ENCODE measurements around the gene TRAPPC13. TPM values are rescaled to one million over a fixed set of nuclear protein-coding genes. Genes with fewer than 3 reads are reported as not detected.

The TRAPPC13 gene, protein sequence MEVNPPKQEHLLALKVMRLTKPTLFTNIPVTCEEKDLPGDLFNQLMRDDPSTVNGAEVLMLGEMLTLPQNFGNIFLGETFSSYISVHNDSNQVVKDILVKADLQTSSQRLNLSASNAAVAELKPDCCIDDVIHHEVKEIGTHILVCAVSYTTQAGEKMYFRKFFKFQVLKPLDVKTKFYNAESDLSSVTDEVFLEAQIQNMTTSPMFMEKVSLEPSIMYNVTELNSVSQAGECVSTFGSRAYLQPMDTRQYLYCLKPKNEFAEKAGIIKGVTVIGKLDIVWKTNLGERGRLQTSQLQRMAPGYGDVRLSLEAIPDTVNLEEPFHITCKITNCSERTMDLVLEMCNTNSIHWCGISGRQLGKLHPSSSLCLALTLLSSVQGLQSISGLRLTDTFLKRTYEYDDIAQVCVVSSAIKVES
- 29.1 and 32.7 TPM in 2 replicates for total RNA-seq

DNA sequence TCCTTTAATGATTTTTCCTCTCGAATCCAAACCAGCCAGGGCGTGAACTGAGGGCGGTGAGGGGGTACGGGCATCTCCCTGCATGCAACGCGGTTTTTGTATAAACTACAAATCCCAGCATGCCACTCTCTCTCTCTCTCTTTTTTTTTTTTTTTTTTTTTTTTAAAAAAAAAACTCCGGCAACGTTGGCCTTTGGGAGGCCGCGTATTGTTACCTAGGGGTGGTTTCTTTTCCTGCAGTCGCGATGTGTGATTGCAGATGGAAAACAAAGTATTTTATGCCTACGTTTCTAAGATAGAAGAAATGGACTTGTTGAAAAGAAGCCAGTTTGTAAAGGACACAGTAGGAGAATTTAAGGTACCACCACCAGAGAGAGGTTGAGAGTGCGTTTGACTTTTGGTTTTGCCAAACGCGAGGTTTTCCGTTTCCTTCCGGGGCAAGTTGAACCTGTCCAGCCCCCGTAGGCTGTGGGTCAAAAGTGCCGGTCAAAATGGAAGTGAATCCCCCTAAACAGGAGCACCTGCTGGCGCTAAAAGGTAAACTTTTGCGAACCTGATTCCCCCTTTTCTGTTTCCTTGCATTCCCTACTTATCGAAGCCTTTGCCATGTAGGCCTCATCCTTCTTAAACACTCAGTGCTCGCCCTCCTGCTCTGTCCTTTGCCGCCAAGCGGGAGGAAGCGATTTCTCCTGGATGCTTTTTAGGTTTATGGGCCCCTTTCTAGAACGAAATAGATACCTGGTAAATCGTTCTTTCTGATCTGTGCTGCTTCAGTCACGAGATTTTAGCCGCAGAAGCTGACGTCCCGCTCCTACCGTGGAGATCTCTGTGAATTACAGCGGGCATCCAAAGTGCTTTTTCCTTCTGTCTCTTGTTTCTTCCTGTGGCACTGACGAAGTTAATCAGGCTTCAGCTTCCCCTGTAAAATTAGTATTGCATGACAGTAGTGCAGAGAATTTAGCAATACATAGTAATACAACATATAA lies at the start of gene TRAPPC13, which contains the start of gene SHLD3:
TRAPPC13 (plus strand) TSS at position 457 of the 985 bp plus-strand sequence; CDS start at position 491, 34 bp downstream.
SHLD3 (plus strand) TSS at position 457 of the 985 bp plus-strand sequence. CDS start 4,561 bp downstream, outside the sequence.

DNA sequence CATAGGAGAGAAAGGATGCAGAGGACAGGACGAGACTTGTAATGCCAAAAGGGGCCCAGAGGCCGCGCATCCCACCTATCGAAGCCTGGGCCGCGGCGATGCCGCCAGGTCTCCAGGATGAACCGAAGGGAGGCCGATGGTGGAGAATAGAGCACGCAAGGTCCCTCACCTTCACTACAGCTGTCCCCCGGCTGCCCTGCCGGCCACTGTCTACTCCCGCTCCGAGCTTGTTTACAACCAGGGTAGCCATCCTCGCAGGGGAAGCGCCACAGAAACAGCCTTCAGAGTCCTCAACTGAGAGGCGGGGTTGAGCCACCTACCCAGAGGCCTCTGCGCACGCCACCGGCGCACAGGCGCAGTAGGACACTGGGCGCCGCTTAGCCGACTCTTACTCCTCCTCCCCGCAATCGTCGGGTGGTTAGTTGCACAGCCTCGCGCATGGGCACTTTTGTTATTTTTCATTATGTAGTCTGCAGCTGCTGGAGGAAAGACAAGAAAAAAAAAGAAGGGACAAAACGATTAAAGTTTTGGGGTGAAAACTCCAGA lies 729 bp upstream of the TRAPPC13 start, which contains the start of gene TRIM23:
TRIM23 (minus strand) TSS at position 309 of the 546 bp plus-strand sequence; CDS start at position 250, 59 bp downstream.

Small RNA genes lying within 50 kb of the gene (small RNA-seq; reads per million reads assigned to genes)
- not detected for gene RNU6-540P

Other genes with a start within 250 kb of the TRAPPC13 start
- gene ADAMTS6, start 143.1 kb upstream of the TRAPPC13 start, total RNA-seq, result 113 and 165 TPM in 2 replicates
- 13.3 and 16.1 TPM in 2 replicates for gene CENPK, start 61.9 kb upstream of the TRAPPC13 start, total RNA-seq
- 58.9 and 61.5 TPM in 2 replicates for gene PPWD1, start 61.7 kb upstream of the TRAPPC13 start, total RNA-seq
- gene TRIM23, start 694 bp upstream of the TRAPPC13 start, total RNA-seq, result 30.2 and 31.6 TPM in 2 replicates
- 5.5 TPM in 2 replicates for gene SHLD3, start within 50 bp of the TRAPPC13 start, total RNA-seq
- gene SGTB, start 97.1 kb downstream of the TRAPPC13 start, total RNA-seq, result 58.7 and 59.2 TPM in 2 replicates
- gene NLN, start 97.2 kb downstream of the TRAPPC13 start, total RNA-seq, result 41.0 and 59.8 TPM in 2 replicates

All from articular chondrocyte of knee joint (primary cell).